Astrocyte (in vitro differentiated cells and primary cell): ENCODE results near the gene TRPV2. TPM values are rescaled to one million over a fixed set of nuclear protein-coding genes. Genes with fewer than 3 reads are reported as not detected.

Experiments
- DNase-seq: peaks from one replicate; pipeline ENCODE4 v3.0.0-alpha.2; 2010; ENCODE audit warnings: low read depth
- FAIRE-seq: peaks from 2 replicates; lab custom pipeline; 2011; peaks lifted over from hg19 to GRCh38; lab: Jason Lieb, UNC
- H2AFZ ChIP-seq: 2 replicates; pipeline ENCODE4 v1.6.0; 2012; ENCODE audit warnings: low read depth, low read length, inconsistent platforms
- H3K27ac ChIP-seq: 2 replicates; pipeline ENCODE4 v1.5.1; 2011; ENCODE audit warnings: low read depth, low read length, inconsistent platforms
- H3K27me3 ChIP-seq: 2 replicates; pipeline ENCODE4 v1.6.0; 2011; ENCODE audit warnings: low read length, inconsistent platforms; ENCODE audit not compliant: insufficient read depth
- H3K36me3 ChIP-seq: 2 replicates; pipeline ENCODE4 v1.5.1; 2011; ENCODE audit warnings: low read length, inconsistent platforms; ENCODE audit not compliant: insufficient read depth
- H3K4me1 ChIP-seq: 2 replicates; pipeline ENCODE4 v1.5.1; 2011; ENCODE audit warnings: low read length, inconsistent platforms; ENCODE audit not compliant: insufficient read depth
- H3K4me2 ChIP-seq: 2 replicates; pipeline ENCODE4 v1.6.0; 2012; ENCODE audit warnings: low read length, inconsistent platforms
- H3K4me3 ChIP-seq: 2 replicates; pipeline ENCODE4 v1.5.1; 2011; ENCODE audit warnings: low read depth, mild to moderate bottlenecking, low read length, inconsistent platforms; ENCODE audit not compliant: insufficient read depth
- H3K79me2 ChIP-seq: 2 replicates; pipeline ENCODE4 v1.6.0; 2012; ENCODE audit warnings: mild to moderate bottlenecking, low read length, inconsistent platforms; ENCODE audit not compliant: insufficient read depth
- H3K9ac ChIP-seq: 2 replicates; pipeline ENCODE4 v1.6.0; 2012; ENCODE audit warnings: mild to moderate bottlenecking, low read length, inconsistent platforms
- H3K9me3 ChIP-seq: 2 replicates; pipeline ENCODE4 v1.5.1; 2012; ENCODE audit warnings: low read depth, mild to moderate bottlenecking, low read length, inconsistent platforms; ENCODE audit not compliant: insufficient read depth
- H4K20me1 ChIP-seq: 2 replicates; pipeline ENCODE4 v1.6.0; 2012; ENCODE audit warnings: low read length, inconsistent platforms; ENCODE audit not compliant: insufficient read depth
- H3K27ac Mint-ChIP-seq: one replicate; pipeline ENCODE4 v1.8.0; 2021; ENCODE audit warnings: mild to moderate bottlenecking, mixed read lengths; ENCODE audit not compliant: unreplicated experiment
- H3K27me3 Mint-ChIP-seq: one replicate; pipeline ENCODE4 v1.8.0; 2021; ENCODE audit warnings: low read depth, mixed read lengths; ENCODE audit not compliant: unreplicated experiment
- H3K36me3 Mint-ChIP-seq: one replicate; pipeline ENCODE4 v1.8.0; 2021; ENCODE audit warnings: low read depth, mixed read lengths; ENCODE audit not compliant: unreplicated experiment
- H3K4me1 Mint-ChIP-seq: one replicate; pipeline ENCODE4 v1.8.0; 2021; ENCODE audit warnings: low read depth, mixed read lengths; ENCODE audit not compliant: unreplicated experiment
- H3K4me3 Mint-ChIP-seq: one replicate; pipeline ENCODE4 v1.8.0; 2021; ENCODE audit warnings: mild to moderate bottlenecking, moderate library complexity, mixed read lengths; ENCODE audit not compliant: unreplicated experiment
- H3K9me3 Mint-ChIP-seq: one replicate; pipeline ENCODE4 v1.8.0; 2021; ENCODE audit warnings: mild to moderate bottlenecking, mixed read lengths; ENCODE audit not compliant: unreplicated experiment
- CTCF ChIP-seq: IDR thresholded peaks from 2 replicates; pipeline ENCODE4 v1.5.1; 2011; ENCODE audit warnings: low read depth, mild to moderate bottlenecking, inconsistent platforms, low read length, moderate library complexity; ENCODE audit not compliant: insufficient read depth
- EZH2 ChIP-seq: IDR thresholded peaks from 2 replicates; pipeline ENCODE4 v1.6.1; 2012; ENCODE audit warnings: mild to moderate bottlenecking, low read length, inconsistent platforms; ENCODE audit not compliant: insufficient read depth
- total RNA-seq: library from RNA; stranded (reverse); gene quantifications from 2 replicates; pipeline ENCODE4 v1.2.1, GENCODE V29; 2021

TRPV2 gene
- total RNA-seq, 1 donor from 2014 or later, result 0.86 TPM

- Mint-ChIP-seq H3K36me3 (peaks cover 12% of the 10 kb centered on the region), H3K4me3 (no peak overlapping the region), H3K27me3 (peaks cover 16% of the 10 kb centered on the region), H3K9me3 (no peaks in the 10 kb centered on the region), H3K27ac (no peak overlapping the region), H3K4me1 (no peaks in the 10 kb centered on the region)
- Histone ChIP-seq H2AFZ (no peak overlapping the region), H4K20me1 (peaks cover 2% of the 10 kb centered on the region), H3K79me2 (no peaks in the 10 kb centered on the region), H3K9me3 (no peaks in the 10 kb centered on the region), H3K27me3 (no peaks in the 10 kb centered on the region), H3K4me2 (no peak overlapping the region), H3K36me3 (no peaks in the 10 kb centered on the region), H3K4me3 (no peak overlapping the region), H3K27ac (no peak overlapping the region), H3K9ac (no peak overlapping the region), H3K4me1 (peaks cover 7% of the 10 kb centered on the region)
- DNase-seq, result no peak
- TF ChIP-seq CTCF, result no peak
- TF ChIP-seq EZH2, result no peak
- no peak for FAIRE-seq
Measured at GRCh38 chr17:16464303-16465051, 49.1 kb downstream of the TRPV2 start.

GRCh38 chr17:16465052-16465312 lies 49.6 kb downstream of the TRPV2 start:
- Histone ChIP-seq H3K9ac (no peak overlapping the region), H3K4me1 (peaks cover 7% of the 10 kb centered on the region), H2AFZ (no peak overlapping the region), H3K4me2 (no peak overlapping the region), H3K79me2 (no peaks in the 10 kb centered on the region), H4K20me1 (peaks cover 2% of the 10 kb centered on the region), H3K9me3 (no peaks in the 10 kb centered on the region), H3K27me3 (no peaks in the 10 kb centered on the region), H3K4me3 (no peak overlapping the region), H3K27ac (no peak overlapping the region), H3K36me3 (no peaks in the 10 kb centered on the region)
- no peaks in the 10 kb centered on the region for H3K9me3 Mint-ChIP-seq
- DNase-seq (no peak), FAIRE-seq (no peak)
- no peak overlapping the region for H3K4me3 Mint-ChIP-seq
- H3K4me1 Mint-ChIP-seq, result no peaks in the 10 kb centered on the region
- H3K27me3 Mint-ChIP-seq, result peaks cover 21% of the 10 kb centered on the region
- no peak for TF ChIP-seq EZH2
- TF ChIP-seq CTCF, result no peak
- H3K27ac Mint-ChIP-seq, result no peak overlapping the region
- peaks cover 10% of the 10 kb centered on the region for H3K36me3 Mint-ChIP-seq

- no peak overlapping the region for H3K9ac ChIP-seq
- H3K4me1 Mint-ChIP-seq, result no peaks in the 10 kb centered on the region
- TF ChIP-seq EZH2 (no peak), CTCF (no peak)
- no peak for FAIRE-seq
- H3K36me3 ChIP-seq, result no peaks in the 10 kb centered on the region
- no peaks in the 10 kb centered on the region for H3K79me2 ChIP-seq
- H3K4me3 ChIP-seq, result no peak overlapping the region
- H3K4me1 ChIP-seq, result peaks cover 7% of the 10 kb centered on the region
- H3K27ac Mint-ChIP-seq, result no peak overlapping the region
- no peaks in the 10 kb centered on the region for H3K27me3 ChIP-seq
- DNase-seq, result no peak
- no peak overlapping the region for H3K4me2 ChIP-seq
- H3K9me3 ChIP-seq, result no peaks in the 10 kb centered on the region
- H4K20me1 ChIP-seq, result peaks cover 2% of the 10 kb centered on the region
- H3K27ac ChIP-seq, result no peak overlapping the region
- no peak overlapping the region for H3K4me3 Mint-ChIP-seq
- no peaks in the 10 kb centered on the region for H3K9me3 Mint-ChIP-seq
- peaks cover 30% of the 10 kb centered on the region for H3K27me3 Mint-ChIP-seq
- H3K36me3 Mint-ChIP-seq, result peaks cover 9% of the 10 kb centered on the region
- H2AFZ ChIP-seq, result no peak overlapping the region
Measured at GRCh38 chr17:16465861-16466338, 50.5 kb downstream of the TRPV2 start.
